TTC549 (cell line): Measurements from ENCODE around the gene SHISAL1.
"Not testable (repeated sequence)": the region's sequence is repeated elsewhere in the genome, so short reads cannot be mapped to it uniquely, and the experiment has no call there.

ENCODE experiments used
- FAIRE-seq: peaks from 2 replicates; lab custom pipeline; 2012; peaks lifted over from hg19 to GRCh38; lab: Jason Lieb, UNC

Gene SHISAL1

DNA sequence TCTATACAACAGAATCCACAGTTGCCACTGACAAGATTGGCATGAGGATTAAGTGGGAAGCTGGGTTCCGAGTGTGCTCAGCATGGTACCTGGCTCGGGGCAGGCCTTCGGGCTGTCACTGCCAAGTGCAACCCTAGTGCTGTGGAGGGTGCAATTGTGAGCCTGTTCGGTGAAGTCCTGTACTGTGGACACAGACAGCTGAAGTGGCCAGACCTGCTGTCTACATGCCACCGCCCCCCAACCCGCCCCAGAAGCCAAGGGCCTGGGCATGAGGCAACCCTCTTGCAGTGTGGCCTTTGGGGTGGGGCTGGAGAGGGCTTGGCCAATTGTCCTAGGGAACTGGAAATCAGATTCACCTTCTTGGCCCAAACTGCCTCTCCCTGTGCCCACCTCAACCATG, 15.6 kb upstream of the SHISAL1 start:
- no peak for FAIRE-seq

DNA sequence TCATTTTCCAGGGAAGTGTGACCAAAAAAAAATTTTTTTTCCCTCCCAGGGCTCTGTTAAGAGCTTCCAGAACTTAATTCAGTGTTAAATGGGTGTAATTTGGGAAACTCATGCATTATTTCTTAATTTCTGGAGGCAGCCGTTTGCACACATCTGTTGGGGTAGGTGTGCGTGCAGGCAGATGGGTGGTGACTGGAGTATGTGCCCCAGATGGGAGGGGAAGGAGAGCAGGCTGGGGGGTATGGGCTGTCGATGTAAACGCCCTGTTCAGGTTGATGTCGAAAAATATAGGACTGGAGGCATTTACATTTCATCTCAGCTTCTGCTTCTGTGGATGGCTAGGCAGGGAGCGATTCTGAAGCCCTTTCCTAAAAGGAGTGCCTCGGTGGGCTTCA, 13.7 kb upstream of the SHISAL1 start:
- no peak for FAIRE-seq

DNA sequence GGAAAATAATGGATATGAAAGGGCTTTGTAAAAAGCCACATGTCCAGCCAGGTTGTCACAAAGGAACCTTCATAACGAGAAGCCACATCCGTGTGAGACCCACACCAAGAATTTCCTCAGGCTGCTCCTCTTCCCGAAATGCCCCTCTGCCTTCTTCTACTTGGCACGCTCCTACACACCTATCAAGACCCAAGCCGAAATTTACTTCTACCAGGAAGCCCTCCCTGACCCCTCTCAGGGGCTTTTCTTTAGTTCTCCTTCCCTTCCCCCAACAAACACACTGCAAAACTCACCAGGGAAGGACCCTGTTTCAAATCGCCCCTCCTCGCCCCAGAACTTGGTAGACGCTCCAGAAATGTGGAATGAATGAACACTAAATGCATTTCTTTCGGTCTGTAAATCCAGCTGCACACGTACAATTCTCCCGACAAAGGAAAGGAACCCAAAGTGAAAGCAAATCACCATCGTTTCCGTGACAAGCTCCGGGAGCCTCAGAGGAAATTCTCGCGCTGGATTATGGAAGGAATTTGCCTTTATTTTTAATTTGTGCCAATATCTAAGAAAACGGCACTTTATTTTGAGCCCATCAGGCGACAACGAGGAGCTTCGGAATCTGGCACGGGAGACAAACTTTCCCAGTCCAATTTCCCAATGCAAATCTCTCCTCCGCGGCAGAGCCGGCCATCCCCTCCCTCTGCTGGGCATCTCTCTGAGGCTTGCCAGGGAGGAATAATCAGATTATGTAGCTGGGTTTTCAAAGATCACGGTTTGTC, 13.2 kb upstream of the SHISAL1 start:
- FAIRE-seq = no peak

DNA sequence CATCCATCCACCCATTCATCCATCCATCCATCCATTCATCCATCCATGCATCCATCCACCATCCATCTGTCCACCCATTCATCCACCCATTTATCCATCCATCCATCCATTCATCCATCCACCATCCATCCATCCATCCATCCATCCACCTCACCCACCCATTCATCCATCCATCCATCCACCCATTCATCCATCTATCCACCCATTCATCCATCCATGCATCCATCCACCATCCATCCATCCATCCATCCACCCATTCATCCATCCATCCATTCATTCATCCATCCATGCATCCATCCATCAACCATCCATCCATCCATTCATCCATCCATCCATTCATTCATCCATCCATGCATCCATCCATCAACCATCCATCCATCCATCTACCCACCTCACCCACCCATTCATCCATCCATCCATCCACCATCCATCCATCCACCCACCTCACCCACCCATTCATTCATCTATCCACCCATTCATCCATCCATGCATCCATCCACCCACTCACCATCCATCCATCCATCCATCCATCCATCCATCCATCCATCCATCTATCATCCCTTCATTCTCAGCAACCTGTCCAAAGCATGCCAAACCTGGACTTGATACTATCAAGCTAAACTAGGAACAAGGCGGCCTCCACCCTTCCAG, 10.5 kb upstream of the SHISAL1 start:
- FAIRE-seq = not testable (repeated sequence)

DNA sequence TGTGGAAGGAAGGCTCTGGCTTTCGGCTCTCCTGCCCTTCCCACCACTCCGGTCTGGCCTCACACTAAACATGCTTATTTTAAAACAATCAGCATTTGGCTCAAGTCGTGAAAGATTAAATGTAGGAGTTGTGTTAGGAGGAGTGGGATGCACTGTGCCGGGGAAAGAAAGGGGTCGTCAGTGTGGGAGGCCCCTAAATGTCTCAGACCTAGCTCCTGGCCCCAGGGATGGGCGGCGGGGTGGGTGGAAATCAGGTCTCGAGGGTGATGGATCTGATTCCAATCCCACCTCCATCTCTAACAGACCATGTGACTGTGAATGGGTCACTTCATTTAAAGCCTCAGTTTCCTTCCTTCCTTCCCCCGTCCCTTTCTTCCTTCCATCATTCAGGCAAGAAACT, 6.9 kb upstream of the SHISAL1 start:
- no peak for FAIRE-seq

DNA sequence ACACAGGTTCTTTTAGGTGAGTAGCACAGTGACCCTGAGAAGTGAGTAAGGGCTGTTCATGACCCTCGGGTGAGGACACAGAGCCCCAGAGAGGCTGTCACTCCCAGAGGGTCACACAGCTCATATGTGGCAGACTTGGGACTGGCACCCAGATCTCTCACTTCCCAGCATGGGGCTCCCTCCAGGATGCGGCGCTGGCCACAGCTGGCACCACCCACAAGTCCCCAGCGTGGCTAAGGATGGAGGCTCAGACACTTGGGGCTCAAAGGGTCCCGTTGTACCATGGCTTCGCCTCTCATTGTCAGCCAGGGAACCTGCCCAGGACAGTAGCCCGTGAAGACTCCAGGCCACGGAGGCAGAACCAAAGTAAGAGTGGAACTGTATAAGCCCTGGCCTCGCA, 6.0 kb upstream of the SHISAL1 start:
- FAIRE-seq = no peak

DNA sequence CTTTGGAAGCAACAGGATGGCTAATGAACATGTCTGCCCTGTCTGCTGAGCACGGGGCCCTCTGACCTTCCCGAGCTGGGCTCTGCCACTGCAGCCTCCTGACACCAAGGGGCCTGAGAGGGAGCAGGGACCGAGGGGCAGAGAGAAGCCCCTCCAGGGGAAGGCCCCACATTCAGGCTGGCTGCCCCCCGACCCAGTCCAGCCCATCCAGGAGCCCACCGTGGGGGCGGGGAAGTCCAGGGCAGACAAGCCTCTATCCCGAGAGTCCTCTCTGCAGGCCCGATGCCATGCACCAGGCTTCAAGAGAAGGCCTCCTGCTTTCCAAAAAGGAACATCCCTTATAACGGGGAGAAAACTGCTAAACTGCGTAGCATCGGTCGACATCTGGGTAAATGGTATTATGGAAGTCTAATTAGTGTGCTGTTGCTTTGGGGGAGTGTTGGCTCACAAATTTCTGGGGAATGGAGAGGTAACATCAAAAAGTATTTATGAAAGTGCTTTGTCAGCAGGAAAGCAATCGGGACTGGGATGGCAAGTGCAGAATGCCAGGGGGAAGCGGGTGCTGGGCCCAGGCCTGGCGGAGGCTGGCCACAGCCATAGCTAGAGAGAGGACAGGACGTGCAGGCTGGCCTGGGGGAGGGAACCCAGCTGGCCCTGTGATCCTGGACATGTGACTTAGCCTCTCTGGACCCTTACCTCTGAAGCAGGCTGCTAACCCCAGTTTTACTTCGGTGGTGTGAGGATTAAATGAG, 5.3 kb upstream of the SHISAL1 start:
- FAIRE-seq = no peak

DNA sequence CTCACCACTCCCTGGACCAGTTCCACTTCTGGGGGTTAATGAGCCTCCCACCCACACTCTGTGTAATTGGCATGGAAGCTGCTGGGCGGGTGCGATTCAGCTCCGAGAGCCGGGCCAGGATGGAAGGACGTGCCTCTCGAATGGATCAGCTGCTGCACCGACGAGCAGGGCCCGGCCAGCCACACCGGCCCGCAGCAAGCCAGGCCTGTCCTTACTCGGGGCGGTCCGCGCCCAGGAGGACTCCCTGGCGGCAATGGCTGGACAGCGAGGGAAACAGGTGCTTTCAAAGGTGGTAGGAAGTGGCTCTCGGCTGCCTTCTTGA, 4.3 kb upstream of the SHISAL1 start:
- no peak for FAIRE-seq

DNA sequence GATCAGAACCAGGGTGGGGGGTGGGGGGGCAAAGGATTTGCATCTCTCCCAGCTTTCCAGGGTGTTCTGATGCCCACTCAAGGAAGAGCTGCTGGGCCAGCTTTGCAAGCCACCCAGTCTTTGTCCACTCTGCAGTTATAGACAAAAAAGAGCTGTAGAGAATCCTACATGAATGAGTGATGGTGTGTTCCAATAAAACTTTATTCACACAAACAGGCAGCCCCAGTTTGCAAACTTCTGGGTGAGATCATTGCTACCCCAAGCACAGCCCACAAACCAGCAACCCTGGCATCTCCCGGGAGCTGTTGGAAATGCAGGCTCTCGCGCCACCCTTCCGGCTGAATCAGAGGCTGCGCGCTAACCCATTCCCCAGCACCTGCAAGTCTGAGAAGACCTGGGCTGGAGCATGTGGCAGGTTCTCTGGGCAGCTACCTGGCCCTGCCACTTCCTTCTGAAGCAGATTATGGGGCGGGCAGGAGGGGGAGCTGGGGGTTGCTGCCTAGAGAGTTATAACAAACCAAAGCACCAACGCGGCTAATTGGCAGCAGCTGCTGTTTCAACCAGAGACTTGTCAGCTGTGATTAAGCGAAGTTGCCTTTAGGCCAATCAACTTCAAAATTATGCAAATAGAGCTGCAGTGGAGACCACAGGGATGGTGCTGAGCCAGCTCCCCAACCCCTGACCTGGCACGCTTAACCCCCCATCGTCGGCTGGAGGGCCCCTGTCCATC, 3.8 kb upstream of the SHISAL1 start:
- no peak for FAIRE-seq

DNA sequence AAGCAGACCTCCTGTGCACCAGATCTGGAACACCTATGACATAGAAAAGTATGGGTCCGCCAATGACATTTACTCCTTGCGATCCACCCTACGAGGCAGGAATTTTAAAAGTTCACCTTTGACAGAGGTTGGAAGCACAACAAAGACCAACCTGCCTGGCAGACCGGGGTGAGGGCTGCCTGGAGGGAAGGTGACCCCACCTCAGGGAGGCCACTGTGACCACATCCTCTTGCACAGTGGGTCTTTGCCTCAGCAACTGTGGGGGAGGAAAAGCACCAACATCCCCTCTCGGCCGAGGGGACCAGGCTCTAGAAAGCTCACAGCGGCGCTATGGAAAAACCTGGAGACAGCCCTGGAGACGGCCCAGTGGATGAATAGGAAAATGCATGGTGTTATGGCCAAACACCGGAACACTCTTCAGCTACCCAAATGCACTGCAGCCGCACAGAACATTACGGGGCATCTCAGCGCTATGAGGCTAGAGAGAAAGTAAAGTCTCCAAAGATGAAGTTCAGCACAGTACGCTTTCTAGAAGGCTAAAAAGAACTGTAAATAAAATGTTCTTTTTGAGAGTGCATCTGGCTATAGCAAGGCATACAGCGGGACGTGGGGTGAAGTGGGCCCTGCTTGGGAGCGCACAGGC, 1.8 kb upstream of the SHISAL1 start:
- no peak for FAIRE-seq

DNA sequence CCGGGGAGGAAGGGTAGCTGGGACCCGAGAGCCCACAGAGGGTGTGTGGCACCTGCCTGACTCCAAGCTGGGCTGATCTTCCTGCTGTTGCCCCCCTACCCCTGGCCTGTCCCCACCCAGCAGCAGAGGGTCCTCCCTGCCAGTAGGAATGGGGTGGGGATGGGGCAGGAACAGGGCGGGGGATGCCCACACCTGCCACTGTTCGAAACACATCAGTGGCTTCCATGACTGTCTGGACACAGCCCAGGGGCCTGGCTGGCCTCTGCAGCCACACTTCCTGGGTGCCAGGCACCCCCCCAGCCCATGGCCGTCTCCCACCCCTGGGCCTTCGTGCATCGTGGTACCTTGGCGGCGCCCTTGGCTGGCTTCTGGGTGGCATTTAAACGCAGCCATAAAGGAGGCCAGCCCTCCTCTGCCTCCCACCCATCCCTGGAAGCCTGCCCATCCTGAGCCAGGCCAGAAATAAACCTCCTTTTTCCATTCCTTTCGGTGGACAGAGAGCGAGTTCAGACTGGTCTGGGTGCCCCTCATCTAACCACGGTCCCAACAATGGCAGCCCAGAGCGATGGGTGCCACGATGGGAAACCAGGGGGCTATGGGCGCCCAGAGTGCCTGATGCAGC, 745 bp upstream of the SHISAL1 start:
- FAIRE-seq = no peak

DNA sequence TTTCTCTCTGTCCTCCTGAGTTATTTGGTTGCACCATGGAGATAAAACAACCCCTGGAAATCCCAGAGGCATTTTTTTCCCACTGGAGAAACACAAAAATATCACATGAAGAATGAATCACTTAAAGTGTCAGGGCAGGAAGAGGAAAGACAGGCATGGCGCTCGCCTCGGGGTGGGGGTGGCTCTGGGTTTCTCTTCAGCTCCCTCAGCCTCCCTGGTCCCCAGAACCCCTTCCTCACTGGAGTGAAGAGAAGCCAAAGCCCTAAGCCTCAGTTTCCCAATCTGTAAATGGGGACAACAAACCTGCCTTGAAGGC, 938 bp downstream of the SHISAL1 start:
- FAIRE-seq = no peak

DNA sequence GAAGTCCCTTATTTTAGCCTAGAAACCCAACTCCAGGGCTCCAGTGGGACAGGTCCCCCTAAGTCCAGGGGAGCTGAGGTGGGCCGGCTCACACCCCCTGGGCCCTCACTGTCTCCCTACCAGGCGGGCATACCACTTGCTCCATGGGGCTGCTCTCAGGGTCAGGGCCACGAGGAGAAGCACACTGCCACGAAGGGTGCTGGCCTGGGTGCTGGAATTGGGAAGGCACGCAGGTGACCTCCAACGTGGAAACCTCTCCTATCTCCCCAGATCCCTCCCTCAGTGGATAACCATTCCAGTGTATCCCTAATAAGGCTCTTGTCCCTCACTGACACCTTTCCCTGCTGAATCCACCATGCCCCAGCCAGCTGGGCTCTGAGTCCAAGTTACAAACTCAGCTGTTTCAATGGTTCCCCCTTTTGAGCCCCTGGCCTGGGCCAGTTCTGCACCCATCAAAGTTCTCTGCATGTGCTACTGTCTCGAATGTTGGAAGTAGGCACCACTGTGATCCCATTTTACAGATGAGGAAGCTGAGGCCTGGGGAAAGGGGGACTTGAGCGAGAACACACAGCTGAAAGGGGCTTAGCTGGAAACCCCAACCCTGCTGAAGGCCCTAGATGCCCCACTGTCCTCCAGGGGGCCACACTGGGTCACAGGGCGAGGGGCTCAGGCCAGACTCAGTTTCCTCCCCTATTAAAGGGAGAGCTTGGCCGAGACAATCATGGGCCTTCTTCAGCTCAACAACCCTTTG, 1.5 kb downstream of the SHISAL1 start:
- no peak for FAIRE-seq

DNA sequence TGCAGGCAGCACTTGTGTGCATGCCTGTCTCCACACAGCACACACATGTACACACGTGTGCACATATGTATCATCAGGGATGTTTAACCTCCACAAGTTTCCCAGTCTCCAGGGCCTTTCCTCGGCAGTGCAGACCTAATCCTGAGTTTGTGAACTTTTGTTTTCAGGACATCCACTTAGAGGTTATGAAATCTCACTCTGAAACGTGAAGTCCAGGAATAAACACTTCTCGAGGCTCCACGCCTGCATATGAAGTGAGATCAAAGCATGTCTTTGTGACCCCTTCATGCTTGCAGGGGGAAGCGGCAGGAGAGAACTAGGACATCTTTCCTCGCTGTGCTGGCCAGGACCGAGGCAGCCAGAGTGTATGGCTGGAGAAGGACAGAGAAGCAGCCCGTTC, 3.1 kb downstream of the SHISAL1 start:
- FAIRE-seq = no peak

DNA sequence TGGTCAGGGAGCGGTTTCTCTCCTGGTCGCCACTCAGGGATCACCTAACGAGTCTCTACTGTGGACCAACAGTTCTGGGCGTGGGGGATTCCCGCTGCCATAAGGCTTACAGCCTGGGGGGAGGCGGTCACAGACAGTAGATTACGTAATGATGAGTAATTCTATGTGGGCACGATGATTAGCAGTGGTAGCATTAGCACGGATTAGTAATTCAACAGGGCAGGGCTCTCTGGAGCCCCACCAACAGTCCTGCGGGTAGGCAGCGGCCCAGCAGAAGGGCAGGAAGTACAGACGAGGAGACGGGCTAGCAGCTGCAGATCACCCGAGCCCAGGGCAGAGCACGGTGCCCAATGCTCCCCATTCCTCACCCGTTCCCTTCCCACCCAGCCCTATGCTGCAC, 3.6 kb downstream of the SHISAL1 start:
- no peak for FAIRE-seq

DNA sequence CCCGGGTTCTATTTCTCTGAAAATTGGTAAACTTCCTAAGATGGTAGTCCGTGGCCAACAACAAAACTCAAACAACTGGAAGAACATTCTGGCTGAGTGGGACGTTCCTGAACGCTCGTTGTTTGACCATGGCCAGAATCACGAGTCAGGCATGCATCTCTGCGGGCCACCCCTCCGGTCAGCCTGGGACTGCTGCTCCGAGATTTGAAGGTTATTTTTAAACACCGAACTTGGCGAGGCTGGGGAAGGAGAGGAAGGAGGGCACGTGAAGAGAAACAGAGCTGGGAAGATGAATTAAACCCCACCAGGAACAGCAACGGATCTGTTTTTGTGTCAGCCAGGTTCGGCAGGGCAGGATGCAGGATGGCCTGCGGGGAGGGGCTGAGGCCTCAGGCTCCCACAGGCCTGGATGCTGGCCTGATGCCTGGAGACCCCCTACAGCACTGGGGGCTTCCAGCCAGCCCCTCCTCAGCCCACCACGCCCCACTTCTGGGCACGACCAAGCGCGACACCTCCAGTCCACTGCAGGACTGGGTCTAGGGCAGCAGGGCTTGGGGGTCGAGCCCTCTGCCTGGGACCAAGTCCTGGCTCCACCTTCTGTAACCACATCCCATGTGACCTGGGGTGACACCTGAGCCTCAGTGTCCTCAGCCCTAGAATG, 5.1 kb downstream of the SHISAL1 start:
- no peak for FAIRE-seq

DNA sequence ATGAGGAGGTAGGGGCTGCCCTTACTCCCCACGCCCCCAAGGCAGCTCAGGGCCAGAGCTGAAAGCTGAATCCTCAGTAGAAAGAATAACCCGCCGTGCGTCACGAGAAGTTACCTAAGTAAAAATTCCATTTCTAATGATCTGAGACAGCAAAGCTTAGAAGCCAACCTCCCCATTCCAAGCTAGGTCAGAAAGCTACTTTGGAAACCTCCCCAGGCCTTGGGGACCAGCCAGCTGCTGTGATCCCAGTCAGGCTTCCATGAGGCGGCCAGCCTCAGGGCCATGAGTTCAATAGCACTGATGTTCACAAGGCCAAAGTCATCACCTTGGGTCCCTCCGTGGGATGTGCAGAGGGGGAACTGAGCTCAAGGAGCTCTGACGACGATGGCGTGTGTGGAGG, 6.9 kb downstream of the SHISAL1 start:
- no peak for FAIRE-seq

DNA sequence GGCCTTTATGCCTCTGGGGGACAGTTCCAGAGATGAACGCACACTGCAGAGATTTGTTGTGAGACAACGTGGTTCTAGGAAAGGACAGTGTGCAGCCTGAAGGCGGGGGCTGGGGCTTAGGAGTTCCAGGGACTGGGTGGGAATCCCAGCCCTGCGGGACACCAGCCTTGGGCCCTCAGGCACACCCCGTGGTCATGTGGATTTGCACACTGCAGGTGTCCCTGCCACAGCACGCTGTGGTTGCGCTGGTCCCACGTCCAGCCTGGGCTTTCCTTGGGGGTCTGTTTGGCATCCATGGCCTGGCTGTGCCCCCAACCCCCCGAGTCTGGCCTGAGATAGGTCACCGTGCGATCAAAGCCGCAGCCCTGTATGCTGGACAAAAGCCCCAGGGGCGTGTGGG, 7.3 kb downstream of the SHISAL1 start:
- no peak for FAIRE-seq

DNA sequence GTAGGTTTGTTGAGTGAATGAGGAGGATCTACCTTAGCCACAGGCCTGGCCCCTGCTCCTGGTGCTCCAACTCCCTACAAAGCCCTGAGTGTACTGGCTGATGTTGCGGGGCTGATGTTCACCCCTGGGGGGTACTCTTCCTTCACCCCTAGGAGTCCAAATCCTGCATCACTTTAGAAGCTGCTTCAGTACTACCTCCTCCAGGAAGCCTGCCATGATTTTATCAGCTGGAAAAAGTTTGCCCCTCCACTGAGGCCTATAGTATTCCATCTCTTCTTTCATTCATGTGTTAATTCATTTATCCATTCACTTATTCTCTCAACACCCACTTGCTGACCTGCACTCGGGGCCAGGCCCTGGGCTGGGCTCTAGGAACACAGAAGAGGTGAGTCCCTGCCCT, 7.8 kb downstream of the SHISAL1 start:
- FAIRE-seq = no peak

DNA sequence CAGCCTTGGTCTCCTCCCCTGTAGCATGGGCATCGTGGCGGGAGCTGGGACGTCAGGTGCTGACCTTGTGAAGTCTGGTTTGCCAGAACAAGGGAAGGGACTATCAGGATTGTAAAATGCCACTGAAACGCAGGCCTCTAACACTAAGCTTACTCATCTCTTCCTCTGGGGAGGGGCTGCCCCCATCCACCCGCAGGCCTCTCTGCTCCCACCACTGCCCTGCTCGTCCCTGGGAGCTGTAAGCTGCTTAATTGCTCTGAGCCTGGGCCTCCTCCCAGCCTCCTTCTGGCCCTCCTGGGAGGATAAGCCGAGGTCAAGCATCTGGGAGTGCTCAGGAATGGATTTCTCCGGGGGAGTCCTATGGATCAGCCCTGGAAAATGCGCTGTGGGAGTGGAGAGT, 8.4 kb downstream of the SHISAL1 start:
- no peak for FAIRE-seq

DNA sequence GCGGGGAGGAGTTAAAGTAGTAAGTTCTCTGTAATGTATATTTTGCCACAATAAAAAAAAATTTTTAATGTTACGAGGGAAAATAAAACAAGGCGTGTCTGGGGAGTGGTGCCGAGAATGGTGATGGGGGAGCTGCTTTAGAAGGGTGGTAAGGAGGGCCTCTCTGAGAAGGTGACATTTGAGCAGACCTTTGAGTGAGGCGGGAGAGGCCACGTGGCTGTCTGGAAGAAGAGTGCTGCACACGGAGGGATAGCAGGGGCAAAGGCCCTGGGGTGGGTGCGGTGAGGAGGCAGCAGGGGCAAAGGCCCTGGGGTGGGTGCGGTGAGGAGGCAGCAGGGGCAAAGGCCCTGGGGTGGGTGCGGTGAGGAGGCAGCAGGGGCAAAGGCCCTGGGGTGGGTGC, 10.4 kb downstream of the SHISAL1 start:
- not testable (repeated sequence) for FAIRE-seq
